HG03342 (cell line): ENCODE data around the gene FHIT.
A peak's percentile ranks its signal among the peaks of the same experiment; 100 is the strongest.

ENCODE experiments used
- ATAC-seq: cut with Tn5 transposase; IDR thresholded peaks from one replicate; pipeline ENCODE4 v1.9.1; 2021; ENCODE audit warnings: mild to moderate bottlenecking, moderate library complexity; ENCODE audit not compliant: unreplicated experiment

Gene FHIT

DNA sequence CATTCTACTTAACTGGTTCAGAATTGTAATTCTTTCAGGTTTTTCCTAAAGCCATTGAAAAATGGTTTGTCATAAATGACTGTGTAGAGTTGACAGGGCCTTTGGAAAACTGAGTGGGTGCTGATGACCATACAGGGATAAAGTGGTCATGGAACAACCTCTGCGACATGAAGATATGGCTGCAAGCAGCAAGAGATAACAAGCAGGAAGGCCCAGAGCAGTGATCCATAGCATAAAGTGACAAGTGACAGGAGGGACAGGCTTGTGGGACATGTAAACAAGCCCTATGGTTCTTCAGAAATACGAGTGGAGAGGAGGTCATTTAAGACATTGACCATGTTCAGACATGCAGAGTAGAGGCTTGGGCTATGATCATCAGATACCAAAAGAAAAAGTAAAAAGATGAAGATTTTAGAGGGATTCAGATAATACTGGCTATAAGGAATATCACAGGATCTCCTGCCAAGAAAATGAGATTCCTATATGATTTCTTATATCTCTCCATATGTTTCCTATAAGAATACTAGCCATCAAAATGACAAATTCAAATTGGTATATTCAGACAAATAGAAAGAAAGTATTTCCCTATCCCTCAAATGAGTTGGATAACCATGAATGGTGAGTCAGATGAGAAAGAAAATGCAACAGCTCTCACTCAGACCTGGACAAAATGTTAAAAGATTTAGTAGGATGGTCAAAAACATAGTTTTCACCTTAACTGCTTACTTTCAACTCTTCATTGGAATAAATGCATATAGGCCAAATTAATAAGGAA lies 1373.8 kb downstream of the FHIT start:
- no peak for ATAC-seq

DNA sequence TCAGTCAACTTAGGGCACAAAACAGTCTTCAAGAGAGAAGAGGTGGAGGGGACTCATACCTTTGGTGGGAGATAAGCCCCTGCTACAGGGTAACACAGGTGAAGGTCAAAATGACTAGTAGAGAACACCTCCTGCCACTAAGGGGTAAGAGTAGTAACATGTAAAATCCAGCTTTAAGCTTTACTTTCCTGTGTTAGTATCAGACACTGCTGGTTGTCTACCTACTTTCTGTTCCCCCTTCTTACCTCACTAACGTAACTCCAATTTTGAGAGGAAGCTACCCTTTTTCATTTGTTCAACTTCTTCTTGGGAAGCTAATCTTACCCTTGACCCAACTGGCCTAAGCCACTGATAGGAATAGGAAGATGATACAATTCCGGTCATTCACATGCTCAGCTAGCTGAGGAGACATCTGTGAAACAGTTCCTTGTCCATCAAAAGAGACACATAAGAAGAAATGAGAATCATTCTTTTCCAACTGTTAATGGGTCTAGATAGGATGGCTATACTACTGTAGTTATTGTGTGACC lies 1374.7 kb downstream of the FHIT start:
- ATAC-seq, result no peak

DNA sequence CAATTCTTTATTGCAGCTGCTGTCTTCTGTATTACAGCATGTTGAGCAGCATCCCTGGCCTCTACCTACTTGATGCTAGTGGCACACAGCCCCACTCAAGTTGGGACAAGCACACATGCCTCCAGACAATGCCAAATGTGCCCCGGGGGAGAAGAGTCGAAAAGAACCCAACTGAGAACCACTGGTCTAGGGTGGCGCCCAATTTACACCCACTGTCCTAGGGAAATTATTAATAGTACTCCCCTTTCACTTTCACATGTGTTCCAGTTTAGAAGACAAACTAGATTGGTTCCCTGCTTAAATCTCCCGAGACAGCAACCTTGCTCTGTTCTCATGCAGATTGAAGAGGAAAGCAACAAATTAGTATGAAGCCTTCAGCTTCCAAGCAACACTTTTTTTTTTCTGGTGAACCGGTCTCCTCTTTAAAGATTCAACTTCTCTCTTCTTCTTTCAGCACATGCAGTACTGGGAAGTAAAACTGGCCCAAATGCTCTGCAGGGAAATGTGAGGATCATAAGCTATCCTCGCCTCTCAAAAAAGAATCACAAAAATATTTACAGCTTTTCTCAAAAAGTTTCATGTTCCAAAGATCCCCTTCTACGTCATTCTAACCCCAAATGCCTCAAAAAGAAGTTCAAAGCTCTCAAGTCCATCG lies 1377.5 kb downstream of the FHIT start:
- no peak for ATAC-seq

- no peak for ATAC-seq
Measured at GRCh38 chr3:59872128-59872527, 1379.1 kb downstream of the FHIT start.

- ATAC-seq, result no peak
Measured at GRCh38 chr3:59867185-59868002, 1383.9 kb downstream of the FHIT start.

DNA sequence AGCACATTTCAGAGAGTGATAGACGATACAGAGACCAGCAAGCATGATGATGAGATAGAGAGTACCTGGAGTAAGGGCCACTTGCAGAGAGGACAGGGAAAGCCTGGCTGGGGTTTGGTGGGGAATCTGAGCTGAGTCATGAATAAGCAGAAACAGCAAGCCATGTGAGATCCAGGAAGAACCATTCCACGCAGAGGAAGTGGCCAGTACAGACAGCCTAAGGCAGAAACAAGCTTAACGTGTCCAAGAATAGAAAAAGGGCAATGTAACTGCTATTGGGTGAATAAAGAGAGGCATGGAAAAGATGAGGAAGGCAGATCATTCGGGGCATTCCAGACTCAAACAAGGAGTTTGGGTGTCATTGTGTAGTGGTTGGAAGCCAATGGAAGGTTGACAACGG lies 1385.2 kb downstream of the FHIT start:
- ATAC-seq, result no peak

DNA sequence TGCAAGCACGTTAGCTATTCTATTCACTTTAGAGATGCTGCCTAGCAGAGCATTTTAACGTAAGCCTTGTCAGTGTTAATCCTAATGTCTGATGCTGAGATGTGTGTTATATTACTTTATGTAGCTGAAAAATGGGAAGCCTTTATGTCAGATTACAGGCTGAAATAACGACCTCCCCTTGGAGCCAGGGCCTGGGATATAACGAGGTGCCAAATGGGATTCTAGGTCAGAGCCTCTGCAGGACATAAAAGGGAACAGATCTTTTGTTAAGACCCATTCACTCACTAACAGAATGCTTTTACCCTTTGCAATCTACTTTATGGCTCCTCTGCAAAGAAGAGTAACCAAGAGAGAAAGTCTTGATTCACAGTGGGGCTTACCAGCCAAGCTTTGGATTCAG lies 1385.9 kb downstream of the FHIT start:
- ATAC-seq, result no peak

GRCh38 chr3:59862686-59863085 lies 1388.6 kb downstream of the FHIT start:
- ATAC-seq, result no peak

DNA sequence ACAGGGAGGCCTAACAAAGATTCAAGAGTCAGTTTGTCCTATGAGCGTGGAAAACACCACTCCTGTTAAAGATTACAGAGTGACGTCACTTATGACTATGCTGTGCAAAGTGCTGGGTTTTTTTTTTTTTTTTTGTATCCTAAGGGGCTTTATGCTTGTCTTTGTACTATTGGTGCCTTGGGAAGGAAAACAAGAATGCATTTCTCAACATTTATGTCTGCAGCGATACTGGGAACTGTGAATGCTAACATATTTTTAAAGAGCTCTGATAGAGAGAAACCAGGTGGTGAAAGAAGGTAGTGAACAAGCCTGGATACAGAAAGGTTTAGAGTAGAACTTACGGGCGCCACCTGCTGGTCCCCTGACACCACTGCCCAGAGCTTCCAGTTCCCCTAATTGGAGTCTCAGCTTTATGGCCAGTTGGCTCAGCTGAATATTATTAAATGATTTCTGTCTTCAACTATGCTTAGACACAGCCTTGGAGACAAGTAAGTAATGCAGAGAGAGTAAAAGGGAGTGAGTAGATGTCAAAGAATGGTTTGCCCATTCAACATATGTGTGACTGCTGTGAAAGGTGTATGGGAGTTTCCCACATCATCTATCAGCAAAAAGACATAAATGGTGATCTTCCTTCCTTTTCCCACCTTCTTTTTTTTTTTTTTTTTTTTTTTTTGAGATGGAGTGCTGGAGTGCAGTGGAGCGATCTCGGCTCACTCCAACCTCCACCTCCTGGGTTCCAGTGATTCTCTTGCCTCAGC lies 1393.5 kb downstream of the FHIT start:
- peak; percentile 99 for ATAC-seq

DNA sequence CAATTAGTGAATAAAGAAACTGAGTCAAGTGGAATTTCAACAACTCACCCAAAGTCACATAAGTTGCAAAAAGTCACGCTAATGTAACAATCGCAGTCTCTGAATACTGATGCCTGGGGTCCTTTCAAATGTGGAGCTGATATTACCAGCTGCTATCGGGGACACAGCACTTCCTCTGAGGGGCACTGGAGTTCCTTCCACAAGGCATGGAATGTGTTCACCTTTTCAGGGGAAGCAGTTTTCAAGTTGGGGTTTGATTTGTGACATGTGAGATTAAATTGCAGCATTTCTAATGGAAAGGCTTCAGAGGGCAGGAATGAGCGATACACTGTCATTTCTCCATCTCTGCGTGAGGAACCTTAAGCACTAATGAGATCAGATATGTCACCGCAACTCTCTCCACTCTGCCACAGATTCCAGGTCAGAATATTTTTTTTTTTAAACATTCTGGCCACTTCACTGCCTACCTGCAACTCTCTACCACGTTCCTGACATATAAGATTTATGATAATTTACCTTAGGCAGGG lies 1394.3 kb downstream of the FHIT start:
- no peak for ATAC-seq

DNA sequence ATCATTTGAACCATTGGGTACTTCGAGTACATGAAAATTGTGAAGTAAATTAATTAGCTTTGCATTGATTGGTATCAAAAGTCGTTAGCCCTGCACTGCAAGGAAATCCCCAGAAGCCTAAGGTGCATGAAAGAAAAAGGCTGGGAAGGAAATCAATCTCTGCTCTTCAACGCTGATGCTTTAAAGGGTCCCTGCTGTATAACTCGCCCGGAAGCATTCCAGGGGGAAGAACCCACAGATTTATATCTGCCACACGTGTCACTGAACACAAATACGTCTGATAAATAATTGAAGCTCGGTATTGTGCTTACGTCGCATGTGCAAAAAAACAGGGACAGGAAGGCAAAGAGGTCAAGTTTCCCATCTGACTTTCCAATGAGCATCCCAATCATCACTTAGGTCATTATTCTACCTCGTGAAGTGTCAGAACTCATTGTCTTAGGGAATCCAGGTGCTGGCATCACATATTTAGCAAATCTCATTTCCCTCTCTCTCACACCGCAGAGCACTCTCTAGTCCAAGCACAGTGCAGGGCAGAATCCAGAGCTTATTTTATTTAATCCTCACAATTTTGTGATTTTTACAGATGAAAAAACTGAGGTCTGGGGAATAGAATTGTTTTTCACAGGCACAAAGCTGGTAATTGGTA lies 1397.1 kb downstream of the FHIT start:
- no peak for ATAC-seq

DNA sequence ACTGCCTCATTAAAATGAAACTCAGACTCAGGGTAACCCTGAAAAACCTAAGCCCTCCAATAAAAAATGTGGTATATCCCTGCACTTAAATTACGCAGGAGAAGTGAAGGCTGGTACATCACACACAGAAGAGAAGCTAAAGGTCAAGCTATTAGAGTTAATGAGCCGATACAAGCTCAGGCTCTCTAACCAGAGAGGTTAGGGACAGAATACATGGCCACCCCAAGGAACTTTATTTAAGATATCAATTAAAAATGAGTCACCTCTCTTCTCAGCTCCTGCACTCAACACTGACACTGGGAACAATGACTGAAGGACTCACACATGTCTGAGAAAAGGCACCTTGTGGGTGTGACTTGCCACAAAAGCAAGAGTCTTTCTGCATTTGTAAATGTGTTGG lies 1400.8 kb downstream of the FHIT start:
- no peak for ATAC-seq

GRCh38 chr3:59845386-59845785 lies 1405.9 kb downstream of the FHIT start:
- no peak for ATAC-seq

GRCh38 chr3:59843821-59844220 lies 1407.4 kb downstream of the FHIT start:
- no peak for ATAC-seq

DNA sequence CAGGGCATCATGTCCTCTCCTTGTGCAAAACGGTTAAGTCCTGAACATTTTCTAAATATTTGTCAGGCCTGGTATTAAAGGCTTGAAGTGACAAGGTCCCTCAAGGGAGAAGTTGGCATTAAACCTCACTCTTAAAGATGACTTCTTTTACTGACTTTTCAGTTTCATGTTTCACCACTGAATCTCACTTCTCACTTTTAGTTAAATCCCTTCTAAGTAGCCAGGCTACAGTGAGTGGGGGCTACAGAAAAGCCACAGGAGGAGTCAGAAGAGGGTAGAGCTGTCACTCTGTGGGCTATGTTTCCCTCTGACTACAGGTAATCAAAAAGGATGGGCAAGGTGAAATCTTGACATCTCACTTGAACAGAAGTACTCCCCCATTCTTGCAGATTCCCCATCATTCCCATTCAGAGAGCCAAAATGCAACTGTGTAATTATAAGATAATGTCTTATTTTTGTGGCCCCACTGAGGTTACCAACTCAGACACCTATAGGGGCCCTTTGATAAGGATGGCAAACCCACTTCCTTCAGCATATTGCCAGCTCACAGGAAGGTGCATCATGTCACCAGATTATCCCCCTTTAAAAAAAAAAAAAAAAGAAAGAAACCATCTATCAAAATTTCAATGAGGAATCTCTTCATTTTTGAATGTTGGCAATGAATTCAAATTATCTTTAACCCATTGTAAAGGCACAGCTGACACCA lies 1411.3 kb downstream of the FHIT start:
- peak; percentile 94 for ATAC-seq

DNA sequence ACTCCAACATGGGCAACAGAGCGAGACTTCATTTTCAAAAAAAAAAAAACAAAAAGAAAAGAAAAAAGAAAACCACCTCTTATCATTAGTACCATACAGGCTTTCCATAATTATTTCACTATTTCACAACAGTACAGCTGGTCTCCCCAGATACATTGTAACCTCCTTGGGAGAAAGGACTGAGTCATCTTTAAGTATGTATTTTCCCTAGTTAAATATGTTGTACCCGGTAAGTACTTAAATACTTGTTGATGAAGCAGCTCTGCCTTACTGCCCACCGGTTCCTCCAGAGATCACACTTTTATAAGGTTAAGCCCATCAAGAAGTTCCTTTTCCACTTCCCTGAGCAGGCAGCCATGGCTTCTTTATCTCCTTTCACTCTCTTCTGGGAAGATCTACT lies 1412.0 kb downstream of the FHIT start:
- no peak for ATAC-seq

GRCh38 chr3:59836531-59836930 lies 1414.7 kb downstream of the FHIT start:
- no peak for ATAC-seq

GRCh38 chr3:59832702-59833101 lies 1418.5 kb downstream of the FHIT start:
- ATAC-seq, result no peak

- ATAC-seq, result no peak
Measured at GRCh38 chr3:59832241-59832640, 1419.0 kb downstream of the FHIT start.
